Occipital lobe (tissue), 3 donors: ENCODE measurements around the gene DCUN1D3. TPM values are rescaled to one million over a fixed set of nuclear protein-coding genes. Genes with fewer than 3 reads are reported as not detected.
"Not testable (repeated sequence)": the region's sequence is repeated elsewhere in the genome, so short reads cannot be mapped to it uniquely, and the experiment has no call there.

Source experiments
- DNase-seq: peaks from one replicate; lab custom pipeline; 2025; lab: John Stamatoyannopoulos, UW
- small RNA-seq: library from RNA; depleted of rRNA; stranded (forward); fragments of <200 nt; gene quantifications from one replicate; pipeline ENCODE3, GENCODE V24; 2014
- total RNA-seq: library from RNA; depleted of rRNA; stranded (reverse); fragments of >200 nt; gene quantifications from one replicate; pipeline ENCODE4 v1.2.3, GENCODE V29; 2014

DCUN1D3 gene
- total RNA-seq, 1 donor from 2014 or later = 18.9 TPM

DNA sequence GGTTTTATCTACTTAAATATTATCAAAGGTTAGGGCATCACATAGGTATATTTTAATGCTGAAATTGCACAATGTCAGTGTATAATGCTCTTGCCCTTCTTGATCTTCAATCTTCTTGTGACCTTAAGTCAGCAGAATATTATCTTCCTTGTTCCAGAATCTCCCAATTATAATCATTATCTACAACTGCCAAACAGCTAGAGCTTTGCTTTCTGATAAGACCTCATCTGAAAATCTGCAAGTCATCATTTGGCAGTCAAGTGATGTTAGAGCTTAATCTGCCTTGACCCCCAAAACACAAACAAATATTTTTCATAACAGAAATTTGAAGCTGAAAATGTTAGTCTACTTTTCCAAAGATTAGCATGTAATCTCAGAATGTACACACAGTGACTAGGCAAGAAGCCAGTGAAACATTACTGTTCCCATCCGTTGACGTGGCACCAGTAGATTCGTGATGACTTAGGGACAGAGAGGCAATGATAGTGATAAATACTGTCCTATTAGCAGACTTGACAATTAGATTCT, 74.1 kb downstream of the DCUN1D3 start:
- DNase-seq = no peak

GRCh38 chr16:20822521-20823325, 77.4 kb downstream of the DCUN1D3 start:
- DNase-seq = no peak

- no peak for DNase-seq
Observed at GRCh38 chr16:20821682-20822081, 78.5 kb downstream of the DCUN1D3 start.

DNA sequence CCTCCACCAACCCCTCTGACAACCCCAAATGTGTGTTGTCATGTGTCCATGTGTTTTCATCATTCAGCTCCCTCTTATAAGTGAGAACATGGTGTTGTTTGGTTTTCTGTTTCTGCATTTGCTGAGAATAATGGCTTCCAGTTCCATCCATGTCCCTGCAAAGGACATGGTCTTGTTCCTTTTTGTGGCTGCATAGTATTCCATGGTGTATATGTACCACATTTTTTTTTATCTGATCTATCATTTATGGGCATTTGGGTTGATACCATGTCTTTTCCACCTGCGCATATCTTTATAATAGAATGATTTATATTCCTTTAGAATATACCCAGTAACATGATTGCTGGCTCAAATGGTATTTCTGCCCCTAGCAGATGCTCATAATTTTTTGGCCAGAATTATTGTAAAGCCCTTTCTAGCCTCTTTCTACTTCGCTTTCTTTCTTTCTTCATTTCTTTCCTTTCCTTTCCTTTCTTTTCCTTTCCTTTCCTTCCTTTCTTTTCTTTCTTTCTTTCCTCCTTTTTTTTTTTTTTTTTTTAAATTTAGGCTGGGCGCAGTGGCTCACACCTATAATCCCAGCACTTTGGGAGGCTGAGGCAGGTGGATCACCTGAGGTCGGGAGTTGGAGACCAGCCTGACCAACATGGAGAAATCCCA, 81.1 kb downstream of the DCUN1D3 start:
- no peak for DNase-seq

DNA sequence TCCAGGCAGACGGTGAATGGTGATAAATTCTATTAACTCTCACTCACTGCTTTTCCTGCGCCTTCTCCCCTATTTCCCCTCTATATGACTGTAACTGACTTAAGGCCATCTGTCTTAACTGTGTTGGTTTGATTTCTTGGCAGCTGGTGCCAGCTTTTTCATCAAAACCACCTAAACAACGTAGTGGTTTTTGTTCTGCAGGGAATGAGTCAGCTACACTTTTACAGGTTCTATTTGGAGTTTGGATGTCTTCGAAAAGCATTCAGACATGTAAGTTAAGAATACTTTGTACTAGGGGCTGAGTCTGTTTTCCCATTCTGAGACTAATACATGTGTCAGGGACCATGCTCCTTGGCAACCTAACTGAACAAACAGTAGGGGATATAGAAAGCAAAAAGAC, 85.4 kb downstream of the DCUN1D3 start:
- peak; percentile 3 for DNase-seq

GRCh38 chr16:20812510-20812909, 87.6 kb downstream of the DCUN1D3 start:
- DNase-seq = no peak

GRCh38 chr16:20811889-20812439, 88.2 kb downstream of the DCUN1D3 start:
- no peak for DNase-seq

- DNase-seq = no peak
Observed at GRCh38 chr16:20807862-20808261, 92.3 kb downstream of the DCUN1D3 start.

DNA sequence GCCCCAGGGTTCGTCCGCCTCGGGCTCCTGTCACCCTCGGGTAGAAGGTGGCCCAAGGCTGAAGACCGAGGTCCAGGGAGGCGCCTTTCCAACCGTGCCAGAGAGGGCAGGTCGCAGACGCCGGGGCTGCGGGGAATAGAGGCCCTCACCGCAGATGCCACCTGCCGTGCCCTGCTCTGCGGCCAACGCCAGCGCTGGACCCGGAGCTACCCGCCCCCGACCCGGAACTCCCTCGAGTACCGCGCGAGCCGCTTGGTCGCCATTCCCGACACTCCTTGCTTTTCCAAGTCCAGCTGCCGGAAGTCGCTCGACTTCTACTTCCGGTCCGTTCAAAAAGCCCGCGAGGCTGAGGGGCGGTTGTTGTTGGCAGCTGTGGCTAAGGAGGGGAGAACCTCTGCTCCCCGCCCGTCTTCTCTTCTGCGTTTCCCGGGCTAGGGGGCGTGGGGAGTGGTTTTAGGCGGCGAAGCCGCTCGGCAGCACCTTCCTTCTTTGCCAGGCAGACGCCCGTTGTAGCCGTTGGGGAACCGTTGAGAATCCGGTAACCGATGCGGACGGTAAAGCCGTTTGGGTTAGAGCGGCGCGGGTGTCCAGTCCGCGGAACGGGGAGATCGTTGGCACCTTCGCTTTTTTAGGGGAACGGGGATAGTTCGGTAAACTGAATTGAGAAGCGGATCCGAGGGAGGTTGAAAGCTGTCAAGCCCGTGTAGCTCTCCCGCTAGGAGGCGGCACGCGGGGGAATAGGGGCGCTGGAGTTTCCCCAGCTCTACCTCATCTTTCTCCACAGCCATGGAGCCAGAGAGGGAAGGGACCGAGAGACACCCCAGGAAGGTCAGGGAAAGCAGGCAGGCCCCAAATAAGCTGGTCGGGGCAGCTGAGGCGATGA, 93.7 kb downstream of the DCUN1D3 start, which contains the start of the genes ERI2 and REXO5:
TSS of gene ERI2 (minus strand) at position 305 of the 883 bp plus-strand sequence. CDS start at position 263, 42 bp downstream.
TSS of gene REXO5 (plus strand) at position 360 of the 883 bp plus-strand sequence. CDS start at position 787, 427 bp downstream.
- peak; percentile 84 for DNase-seq

- not testable (repeated sequence) for DNase-seq
Observed at GRCh38 chr16:20805684-20806167, 94.4 kb downstream of the DCUN1D3 start.

Small RNA genes within 50 kb of the gene (small RNA-seq; reads per million reads assigned to genes)
- gene RF00618 = not detected

Other genes with a start within 250 kb of the DCUN1D3 start
- not detected for gene ACSM1, start 202.7 kb downstream of the DCUN1D3 start, total RNA-seq
- gene THUMPD1, start 158.5 kb downstream of the DCUN1D3 start, total RNA-seq = 94.1 TPM
- 0.47 TPM for gene ACSM3, start 136.3 kb downstream of the DCUN1D3 start, total RNA-seq
- gene ERI2, start 93.9 kb downstream of the DCUN1D3 start, total RNA-seq = 27.8 TPM
- 9.4 TPM for gene REXO5, start 93.8 kb downstream of the DCUN1D3 start, total RNA-seq
- gene LYRM1, start 413 bp upstream of the DCUN1D3 start, total RNA-seq = 66.9 TPM